GM19468 (cell line): Measurements from ENCODE around the gene UTS2B.
A peak's percentile ranks its signal among the peaks of the same experiment; 100 is the strongest.

Experiments
- ATAC-seq: cut with Tn5 transposase; IDR thresholded peaks from one replicate; pipeline ENCODE4 v1.9.1; 2021; ENCODE audit warnings: mild to moderate bottlenecking, moderate library complexity, moderate number of reproducible peaks; ENCODE audit not compliant: unreplicated experiment; ENCODE audit errors: extremely low read depth

UTS2B gene

GRCh38 chr3:191329654-191330529 is at the start of gene UTS2B:
TSS of gene UTS2B (minus strand) at chr3:191330526. CDS start at chr3:191282189, 48,337 bp downstream.
- no peak for ATAC-seq

GRCh38 chr3:191380001-191380400 is 49.7 kb upstream of the UTS2B start:
- no peak for ATAC-seq

GRCh38 chr3:191379446-191379845 is 49.1 kb upstream of the UTS2B start:
- no peak for ATAC-seq

- ATAC-seq, result no peak
Observed at GRCh38 chr3:191378142-191378812, 48.0 kb upstream of the UTS2B start.

- ATAC-seq, result no peak
Observed at GRCh38 chr3:191376516-191377141, 46.3 kb upstream of the UTS2B start.

GRCh38 chr3:191373327-191373726 is 43.0 kb upstream of the UTS2B start:
- ATAC-seq, result no peak

- no peak for ATAC-seq
Observed at GRCh38 chr3:191372122-191372521, 41.8 kb upstream of the UTS2B start.

GRCh38 chr3:191369616-191370010 is 39.3 kb upstream of the UTS2B start:
- ATAC-seq, result no peak

GRCh38 chr3:191368755-191369615 is 38.7 kb upstream of the UTS2B start:
- ATAC-seq, result no peak

- no peak for ATAC-seq
Observed at GRCh38 chr3:191366675-191367074, 36.3 kb upstream of the UTS2B start.

GRCh38 chr3:191363221-191363620 is 32.9 kb upstream of the UTS2B start:
- no peak for ATAC-seq

- no peak for ATAC-seq
Observed at GRCh38 chr3:191362524-191363090, 32.3 kb upstream of the UTS2B start.

GRCh38 chr3:191362037-191362436 is 31.7 kb upstream of the UTS2B start:
- ATAC-seq, result no peak

- no peak for ATAC-seq
Observed at GRCh38 chr3:191361456-191361855, 31.1 kb upstream of the UTS2B start.

- no peak for ATAC-seq
Observed at GRCh38 chr3:191360620-191361019, 30.3 kb upstream of the UTS2B start.

GRCh38 chr3:191358929-191359328 is 28.6 kb upstream of the UTS2B start:
- no peak for ATAC-seq

GRCh38 chr3:191357909-191358308 is 27.6 kb upstream of the UTS2B start:
- no peak for ATAC-seq

- ATAC-seq, result no peak
Observed at GRCh38 chr3:191356631-191357439, 26.5 kb upstream of the UTS2B start.

- peak; percentile 51 for ATAC-seq
Observed at GRCh38 chr3:191355406-191355805, 25.1 kb upstream of the UTS2B start.
